Natural killer cell treated with Interleukin-12 subunit alpha and Interleukin-12 subunit beta and Interleukin-15 and Interleukin-18, amount 100 ng/mL, for 72 hours (primary cell): ENCODE results near the gene NR5A1. TPM values are rescaled to one million over a fixed set of nuclear protein-coding genes. Genes with fewer than 3 reads are reported as not detected.

Experiments
- ATAC-seq, 2 donors: fragments of 150-1000 bp; cut with Tn5 transposase in 1 of 2; sonication (Bioruptor Pico), chemical (Tn5 transposase) in 1 of 2; 2 replicates each; pipeline ENCODE4 v1.10.0; 2021
- DNase-seq: peaks from one replicate; pipeline ENCODE4 v3.0.0; 2022; ENCODE audit warnings: low spot score
- H3K27ac Mint-ChIP-seq, 2 donors: 1 replicate in 1 of 2; 2 replicates in 1 of 2; pipeline ENCODE4 v1.8.0; 2022; ENCODE audit warnings: mixed read lengths in 2 of 2, mild to moderate bottlenecking in 1 of 2, moderate library complexity in 1 of 2
- H3K27me3 Mint-ChIP-seq, 2 donors: 1 replicate in 1 of 2; 2 replicates in 1 of 2; pipeline ENCODE4 v1.8.0; 2022; ENCODE audit warnings: mixed read lengths in 2 of 2
- H3K36me3 Mint-ChIP-seq: one replicate; pipeline ENCODE4 v1.8.0; 2022; ENCODE audit warnings: mixed read lengths
- H3K4me1 Mint-ChIP-seq, 2 donors: 1 replicate in 1 of 2; 2 replicates in 1 of 2; pipeline ENCODE4 v1.8.0; 2022; ENCODE audit warnings: low read depth in 2 of 2, mixed read lengths in 2 of 2, mild to moderate bottlenecking in 1 of 2
- H3K4me3 Mint-ChIP-seq: one replicate; pipeline ENCODE4 v1.8.0; 2022; ENCODE audit warnings: mixed read lengths
- H3K9me3 Mint-ChIP-seq: 2 replicates; pipeline ENCODE4 v1.8.0; 2022; ENCODE audit warnings: mixed read lengths
- total RNA-seq, 2 donors: library from RNA; stranded (reverse); gene quantifications; one replicate each; pipeline ENCODE4 v1.2.3, GENCODE V29; 2022

NR5A1 gene
- total RNA-seq, 2 donors from 2014 or later: not detected

DNA sequence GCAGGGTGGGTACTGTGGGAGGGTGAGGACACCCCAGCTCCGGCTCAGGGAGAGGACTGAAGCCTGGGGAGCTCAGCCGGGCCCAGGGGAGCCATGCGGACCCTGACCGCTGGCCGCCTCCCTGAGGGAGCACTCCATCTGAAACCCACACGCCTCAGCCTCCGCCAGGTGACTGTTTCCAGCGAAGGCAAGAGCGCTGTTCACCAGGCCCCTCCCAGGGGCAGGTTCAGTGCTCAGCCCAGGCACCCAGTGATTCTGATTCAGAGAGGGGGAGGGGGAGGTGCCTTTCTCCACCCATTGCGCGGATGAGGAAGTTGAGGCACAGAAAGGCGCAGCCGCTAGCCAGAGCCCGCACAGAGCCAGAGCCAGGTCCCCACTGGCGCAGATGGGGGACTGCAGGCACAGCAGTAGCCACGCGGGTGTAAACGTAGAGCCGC, 30.0 kb downstream of the NR5A1 start:
- no peak overlapping the region for H3K27ac Mint-ChIP-seq
- peaks cover 8 to 11% of the 10 kb centered on the region in 2 donors for H3K27me3 Mint-ChIP-seq
- H3K9me3 Mint-ChIP-seq: no peaks in the 10 kb centered on the region
- H3K36me3 Mint-ChIP-seq: no peaks in the 10 kb centered on the region
- DNase-seq: no peak
- H3K4me1 Mint-ChIP-seq: no peaks in the 10 kb centered on the region
- no peak for ATAC-seq
- no peak overlapping the region for H3K4me3 Mint-ChIP-seq

GRCh38 chr9:124475868-124476690, 31.1 kb downstream of the NR5A1 start:
- Mint-ChIP-seq H3K4me3 (no peak overlapping the region), H3K27me3 (peaks cover 12 to 14% of the 10 kb centered on the region in 2 donors), H3K36me3 (no peaks in the 10 kb centered on the region), H3K4me1 (no peaks in the 10 kb centered on the region), H3K9me3 (no peaks in the 10 kb centered on the region), H3K27ac (no peak overlapping the region)
- ATAC-seq: no peak
- no peak for DNase-seq

DNA sequence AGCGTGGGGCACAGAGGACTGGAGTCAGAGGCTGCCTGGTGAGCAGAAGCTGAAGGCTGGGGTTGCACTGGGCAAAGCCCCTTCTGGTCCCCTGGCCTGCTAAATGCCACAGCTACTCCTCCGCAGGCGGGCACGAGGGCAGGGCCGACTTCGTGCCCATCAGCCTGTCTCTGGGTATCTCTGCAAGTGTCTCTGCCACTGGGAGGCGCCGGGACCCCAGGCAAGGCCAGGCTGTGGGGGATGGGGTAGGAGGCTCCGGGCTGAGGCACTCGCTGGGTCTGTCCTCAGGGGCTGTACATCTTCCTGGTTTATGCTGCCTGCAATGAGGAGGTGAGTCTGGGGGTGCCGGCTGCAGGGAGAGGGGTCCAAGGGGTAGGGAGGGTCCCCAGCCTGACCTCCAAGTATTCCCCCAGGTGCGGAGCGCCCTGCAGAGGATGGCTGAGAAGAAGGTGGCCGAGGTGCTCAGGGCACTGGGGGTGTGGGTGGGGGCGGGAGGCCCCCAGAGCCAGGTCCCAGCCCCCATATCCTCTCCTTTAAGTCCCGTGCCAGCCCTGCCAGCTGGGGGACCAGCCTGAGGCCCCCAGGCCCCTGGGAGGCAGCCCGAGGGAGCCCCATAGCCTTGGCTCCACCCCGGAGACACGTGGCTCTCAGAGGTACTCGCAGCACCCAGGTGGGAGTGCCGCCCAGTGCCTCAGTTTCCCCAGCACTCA, 31.9 kb downstream of the NR5A1 start:
- Mint-ChIP-seq H3K4me3 (no peak overlapping the region), H3K27ac (no peak overlapping the region), H3K27me3 (peaks cover 12 to 13% of the 10 kb centered on the region in 2 donors), H3K36me3 (no peaks in the 10 kb centered on the region), H3K9me3 (no peaks in the 10 kb centered on the region), H3K4me1 (no peaks in the 10 kb centered on the region)
- no peak for DNase-seq
- ATAC-seq: no peak

GRCh38 chr9:124474151-124474550, 33.0 kb downstream of the NR5A1 start:
- Mint-ChIP-seq H3K9me3 (no peaks in the 10 kb centered on the region), H3K4me1 (no peaks in the 10 kb centered on the region), H3K36me3 (no peaks in the 10 kb centered on the region), H3K27ac (no peak overlapping the region), H3K4me3 (no peak overlapping the region), H3K27me3 (peaks cover 7 to 8% of the 10 kb centered on the region in 2 donors)
- DNase-seq (no peak), ATAC-seq (no peak)

DNA sequence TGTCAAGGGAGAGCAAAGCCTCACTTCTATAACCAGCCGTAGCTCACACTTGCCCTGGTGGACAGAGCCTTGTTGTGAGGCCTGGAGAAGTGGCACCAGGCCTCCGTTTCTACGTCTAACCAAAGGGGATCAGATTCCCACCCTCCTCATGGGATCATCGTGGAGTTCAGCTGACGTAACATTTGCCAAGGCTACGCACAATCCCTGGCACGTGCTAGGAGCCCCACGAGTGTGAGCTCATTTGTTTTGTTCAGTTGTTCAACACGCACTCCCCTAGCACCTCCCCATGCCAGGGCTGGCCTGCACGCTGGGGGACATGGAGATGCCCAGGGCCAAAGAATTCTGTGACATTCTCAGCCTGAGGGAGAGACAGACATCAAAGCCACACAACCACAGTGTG, 33.9 kb downstream of the NR5A1 start:
- ATAC-seq (no peak), DNase-seq (no peak)
- peaks cover 6 to 7% of the 10 kb centered on the region in 2 donors for H3K27me3 Mint-ChIP-seq
- no peaks in the 10 kb centered on the region for H3K36me3 Mint-ChIP-seq
- no peak overlapping the region for H3K27ac Mint-ChIP-seq
- H3K9me3 Mint-ChIP-seq: no peaks in the 10 kb centered on the region
- H3K4me1 Mint-ChIP-seq: no peaks in the 10 kb centered on the region
- H3K4me3 Mint-ChIP-seq: no peak overlapping the region

GRCh38 chr9:124472770-124473169, 34.4 kb downstream of the NR5A1 start:
- Mint-ChIP-seq H3K27ac (no peak overlapping the region), H3K36me3 (no peaks in the 10 kb centered on the region), H3K27me3 (peaks cover 5 to 7% of the 10 kb centered on the region in 2 donors), H3K9me3 (no peaks in the 10 kb centered on the region), H3K4me3 (no peak overlapping the region), H3K4me1 (no peaks in the 10 kb centered on the region)
- ATAC-seq (no peak), DNase-seq (no peak)

- no peak for ATAC-seq
- no peak for DNase-seq
Observed at GRCh38 chr9:124471761-124472160, 35.4 kb downstream of the NR5A1 start.

DNA sequence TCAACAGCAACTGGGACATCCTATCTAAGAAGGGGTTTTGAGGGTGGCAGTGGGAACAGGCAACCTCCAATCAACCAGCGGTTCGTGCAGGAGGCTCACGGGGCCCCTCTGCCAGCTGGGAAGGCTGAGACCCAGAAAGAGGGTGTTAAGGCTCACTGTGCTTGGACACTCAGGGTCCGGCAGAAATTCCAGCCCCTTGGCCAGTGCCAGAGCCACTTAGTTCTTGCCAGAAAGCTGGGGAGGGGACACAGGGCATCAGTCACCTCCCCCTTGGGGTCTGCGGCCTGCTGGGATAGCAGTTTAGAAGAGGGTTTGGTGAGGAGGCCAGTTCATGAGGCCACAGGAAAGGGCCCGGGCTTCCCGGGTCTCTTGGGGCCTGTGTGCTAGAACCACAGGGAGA, 36.5 kb downstream of the NR5A1 start:
- H3K4me1 Mint-ChIP-seq: no peaks in the 10 kb centered on the region

More at GRCh38 chr9:124471761-124472160, 35.4 kb downstream of the NR5A1 start:
- Mint-ChIP-seq H3K36me3 (no peaks in the 10 kb centered on the region), H3K4me1 (no peaks in the 10 kb centered on the region), H3K4me3 (no peak overlapping the region), H3K27me3 (peaks cover 5 to 7% of the 10 kb centered on the region in 2 donors), H3K27ac (no peak overlapping the region), H3K9me3 (no peaks in the 10 kb centered on the region)

GRCh38 chr9:124470306-124470705, 36.9 kb downstream of the NR5A1 start:
- Mint-ChIP-seq H3K36me3 (no peaks in the 10 kb centered on the region), H3K27ac (no peak overlapping the region), H3K9me3 (no peaks in the 10 kb centered on the region), H3K4me1 (no peaks in the 10 kb centered on the region), H3K27me3 (peaks cover 5 to 8% of the 10 kb centered on the region in 2 donors), H3K4me3 (no peak overlapping the region)
- DNase-seq (no peak), ATAC-seq (no peak)

More for the DNA sequence above, 36.5 kb downstream of the NR5A1 start:
- Mint-ChIP-seq H3K9me3 (no peaks in the 10 kb centered on the region), H3K36me3 (no peaks in the 10 kb centered on the region), H3K4me3 (no peak overlapping the region), H3K27me3 (peaks cover 5 to 7% of the 10 kb centered on the region in 2 donors), H3K27ac (no peak overlapping the region)
- DNase-seq (no peak), ATAC-seq (no peak)

- H3K4me3 Mint-ChIP-seq: no peak overlapping the region
- ATAC-seq: no peak
- H3K4me1 Mint-ChIP-seq: no peaks in the 10 kb centered on the region
- H3K27ac Mint-ChIP-seq: no peak overlapping the region
- peaks cover 9 to 15% of the 10 kb centered on the region in 2 donors for H3K27me3 Mint-ChIP-seq
- DNase-seq: peak; percentile 37
- H3K9me3 Mint-ChIP-seq: no peaks in the 10 kb centered on the region
- no peaks in the 10 kb centered on the region for H3K36me3 Mint-ChIP-seq
Observed at GRCh38 chr9:124469011-124469832, 38.0 kb downstream of the NR5A1 start.

GRCh38 chr9:124468061-124468740, 39.0 kb downstream of the NR5A1 start:
- H3K27ac Mint-ChIP-seq: no peak overlapping the region
- H3K27me3 Mint-ChIP-seq: peaks cover 9 to 19% of the 10 kb centered on the region in 2 donors
- ATAC-seq (no peak), DNase-seq (peak; percentile 48)
- H3K36me3 Mint-ChIP-seq: no peaks in the 10 kb centered on the region
- no peaks in the 10 kb centered on the region for H3K9me3 Mint-ChIP-seq
- H3K4me1 Mint-ChIP-seq: no peaks in the 10 kb centered on the region
- H3K4me3 Mint-ChIP-seq: no peak overlapping the region

- no peak overlapping the region for H3K4me3 Mint-ChIP-seq
- ATAC-seq: no peak
- peaks cover 12 to 25% of the 10 kb centered on the region in 2 donors for H3K27me3 Mint-ChIP-seq
- H3K27ac Mint-ChIP-seq: no peak overlapping the region
- H3K4me1 Mint-ChIP-seq: no peaks in the 10 kb centered on the region
- DNase-seq: peak; percentile 37
- H3K9me3 Mint-ChIP-seq: no peaks in the 10 kb centered on the region
- no peaks in the 10 kb centered on the region for H3K36me3 Mint-ChIP-seq
Observed at GRCh38 chr9:124467410-124468060, 39.7 kb downstream of the NR5A1 start.

DNA sequence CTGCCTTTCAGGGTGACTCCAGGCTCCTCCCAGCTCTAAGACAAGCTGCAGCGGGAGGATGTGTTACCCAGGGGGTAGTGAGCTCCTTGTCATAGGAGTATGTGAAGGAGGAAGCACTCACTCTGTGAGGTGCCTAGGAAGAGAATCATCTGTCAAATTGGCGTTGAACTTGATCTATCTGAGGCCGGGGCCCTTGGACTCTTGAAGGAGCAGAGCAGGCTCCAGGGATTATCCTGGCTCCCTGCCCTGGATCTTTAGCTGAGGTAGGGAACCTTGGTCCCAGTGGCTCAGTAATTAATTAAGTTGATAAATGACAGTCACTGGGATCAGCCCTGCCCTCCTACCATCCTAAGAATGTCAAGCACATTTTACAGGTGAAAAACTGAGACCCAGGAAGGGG, 41.5 kb downstream of the NR5A1 start:
- Mint-ChIP-seq H3K36me3 (no peaks in the 10 kb centered on the region), H3K9me3 (no peaks in the 10 kb centered on the region), H3K27me3 (peaks cover 7 to 20% of the 10 kb centered on the region in 2 donors), H3K27ac (no peak overlapping the region), H3K4me1 (no peaks in the 10 kb centered on the region), H3K4me3 (no peak overlapping the region)
- ATAC-seq: no peak
- DNase-seq: peak; percentile 34
